DMS79 treated with DMSO at 0.1 percent for 48 hours (cell line): Measurements from ENCODE around the gene RBBP7.
A peak's percentile ranks its signal among the peaks of the same experiment; 100 is the strongest.

Source experiments
- DNase-seq: peaks from one replicate; lab custom pipeline; 2025; lab: John Stamatoyannopoulos, UW

RBBP7 gene

DNA sequence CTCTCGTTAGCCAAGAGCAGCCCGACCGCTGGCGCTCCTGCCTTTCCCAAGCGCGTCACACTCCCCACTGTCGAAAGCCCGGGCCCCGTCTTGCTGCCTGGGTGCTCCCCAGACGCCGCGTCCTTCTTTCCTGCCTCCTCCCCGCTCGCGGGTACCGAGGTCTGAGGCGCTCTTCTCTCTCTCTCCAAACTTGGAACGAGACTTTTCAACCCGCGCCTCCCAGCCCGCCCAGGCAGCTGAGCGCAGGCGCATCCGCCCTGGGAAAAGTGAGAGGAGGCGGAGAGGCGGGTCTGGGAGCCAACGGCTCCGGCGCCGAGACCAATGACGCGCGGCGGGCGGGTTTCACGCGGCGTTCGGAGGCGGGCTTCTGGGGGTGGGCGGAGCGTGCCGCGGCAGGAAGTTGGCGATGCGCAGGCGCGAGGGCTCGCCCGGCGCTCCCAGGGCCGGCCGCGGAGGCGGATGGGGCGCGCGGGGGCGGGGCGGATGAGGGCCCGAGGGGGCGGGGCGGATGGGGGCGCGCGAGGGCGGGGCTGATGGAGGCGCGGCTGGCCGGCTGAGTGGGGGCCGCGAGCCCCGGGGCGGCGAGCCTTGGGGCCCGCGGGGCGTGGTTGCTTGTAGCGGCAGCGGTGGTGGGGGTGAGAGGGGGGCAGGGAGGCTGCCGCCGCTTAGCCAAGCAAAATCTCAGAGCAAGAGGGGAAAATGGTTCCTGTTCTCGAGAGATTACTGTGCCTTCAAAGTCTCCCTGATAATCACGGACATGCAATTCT, at the start of gene RBBP7:
Gene RBBP7 (minus strand): TSS at position 268 of the 767 bp plus-strand sequence. CDS start 309 bp downstream, outside the sequence.
- peak; percentile 44 for DNase-seq

DNA sequence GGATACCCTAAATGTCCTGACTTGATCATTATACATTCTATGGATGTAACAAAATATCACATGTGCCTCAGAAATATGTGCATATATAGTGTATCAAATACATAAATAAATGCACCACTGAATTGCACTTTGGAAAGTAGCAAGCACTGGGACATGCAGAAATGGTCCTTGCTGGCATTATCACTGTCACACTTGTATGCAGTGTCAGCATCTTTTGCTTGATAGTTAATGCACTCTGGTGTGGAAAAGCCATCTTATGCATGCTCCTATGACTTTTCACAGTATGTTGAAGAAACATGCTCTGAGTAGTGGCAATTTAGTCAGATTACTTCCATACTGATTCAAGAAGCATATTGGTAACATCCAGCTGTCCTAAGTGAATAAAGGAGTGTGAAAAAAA, 48.8 kb upstream of the RBBP7 start:
- no peak for DNase-seq

DNA sequence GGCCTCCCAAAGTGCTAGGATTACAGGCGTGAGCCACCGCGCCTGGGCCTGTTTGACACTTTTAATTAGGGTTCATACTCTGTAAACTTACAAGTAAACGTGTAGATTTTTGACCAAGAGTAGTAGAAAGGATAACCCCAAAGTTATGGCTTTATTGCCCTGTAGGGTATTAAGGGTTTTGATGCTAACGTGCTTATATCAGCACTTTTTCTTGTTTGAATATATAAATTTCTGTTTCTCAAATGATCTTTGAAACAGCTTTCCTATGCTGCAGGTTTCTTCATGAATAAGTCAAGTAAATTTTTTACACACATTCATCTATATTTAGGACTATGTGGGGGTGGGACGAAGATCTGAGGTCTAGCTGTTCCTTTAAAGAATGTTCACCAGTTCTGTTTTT, 47.0 kb upstream of the RBBP7 start:
- no peak for DNase-seq

DNA sequence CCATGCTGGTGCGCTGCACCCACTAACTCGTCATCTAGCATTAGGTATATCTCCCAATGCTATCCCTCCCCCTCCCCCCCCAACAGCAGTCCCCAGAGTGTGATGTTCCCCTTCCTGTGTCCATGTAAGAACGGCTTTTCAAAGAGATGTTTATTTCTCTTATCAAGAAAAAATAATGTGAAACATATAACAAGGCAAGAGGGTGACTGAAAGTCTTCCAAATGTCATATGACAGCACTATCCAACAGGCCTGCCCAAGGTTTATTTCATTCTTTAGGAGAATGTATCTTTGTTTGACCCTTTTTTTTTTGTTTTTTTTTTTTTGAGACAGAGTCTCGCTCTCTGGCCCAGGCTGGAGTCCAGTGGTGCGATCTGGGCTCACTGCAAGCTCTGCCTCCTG, 46.4 kb upstream of the RBBP7 start:
- no peak for DNase-seq

DNA sequence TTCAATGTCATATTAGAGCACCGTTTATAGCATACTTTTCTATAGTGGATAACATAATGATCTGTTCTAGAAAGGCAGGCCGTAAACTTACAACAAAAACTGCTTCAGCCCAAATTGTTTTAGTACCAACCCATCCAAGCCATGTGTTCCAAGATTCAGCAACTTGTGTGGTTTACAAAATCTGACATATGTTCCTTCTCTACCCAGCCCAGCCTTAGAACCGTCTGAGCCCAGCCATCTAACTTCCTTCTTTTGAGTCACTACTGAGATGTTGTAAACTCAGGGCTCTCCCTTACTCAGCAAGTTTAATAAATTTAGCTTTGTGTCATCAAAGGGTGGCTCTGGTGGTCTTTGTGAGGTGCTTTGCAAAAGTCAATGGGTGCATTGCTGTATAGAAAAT, 43.9 kb upstream of the RBBP7 start:
- no peak for DNase-seq

DNA sequence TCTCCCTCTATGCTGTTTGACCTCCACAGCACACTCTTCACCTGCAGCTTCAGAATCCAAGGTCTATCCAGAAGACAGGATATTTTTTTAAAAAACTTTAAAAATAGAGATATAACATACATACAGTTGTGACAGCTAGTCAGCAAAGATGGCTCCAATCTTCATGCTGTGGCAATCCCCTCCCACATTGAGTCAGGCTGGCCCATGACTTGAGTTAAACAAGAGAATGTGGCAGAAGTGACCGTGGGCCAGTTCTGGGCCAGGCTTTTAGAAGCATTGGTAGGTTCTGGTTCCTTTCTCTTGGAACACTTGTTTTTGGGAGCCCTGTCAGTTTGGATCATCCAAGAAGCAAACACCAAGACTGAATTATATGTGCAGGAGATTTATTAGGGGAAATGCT, 40.2 kb upstream of the RBBP7 start:
- no peak for DNase-seq

DNA sequence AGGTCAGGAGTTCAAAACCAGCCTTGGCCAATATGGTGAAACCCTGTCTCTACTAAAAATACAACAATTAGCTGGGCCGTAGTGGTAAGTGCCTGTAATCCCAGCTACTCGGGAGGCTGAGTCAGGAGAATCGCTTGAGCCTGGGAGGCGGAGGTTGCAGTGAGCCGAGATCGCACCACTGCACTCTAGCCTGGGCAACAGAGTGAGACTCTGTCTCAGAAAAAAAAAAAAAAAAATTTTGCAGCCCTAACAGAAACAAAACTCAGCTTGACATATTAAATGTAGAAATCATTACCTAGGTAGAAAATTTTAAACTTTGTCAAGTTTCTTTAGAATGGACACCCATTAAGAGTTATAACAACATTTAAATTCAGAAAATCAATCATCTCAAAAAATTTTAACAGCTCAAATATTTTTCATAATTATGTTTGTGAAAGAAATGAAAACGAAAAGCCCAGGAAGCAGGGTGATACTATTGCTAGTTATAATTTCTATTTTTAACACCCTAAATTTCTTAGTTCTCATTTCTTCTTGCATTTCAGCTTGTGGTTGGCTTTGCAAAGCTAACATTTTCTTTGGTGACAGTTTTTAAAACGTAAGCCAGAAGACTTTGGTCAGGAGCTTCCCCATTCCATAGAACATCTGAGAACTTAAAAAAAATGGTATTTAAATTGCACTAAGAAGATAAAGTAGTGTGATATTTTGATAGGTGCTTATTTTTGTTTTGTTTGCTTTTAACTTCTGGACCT, 33.3 kb upstream of the RBBP7 start:
- DNase-seq, result no peak

DNA sequence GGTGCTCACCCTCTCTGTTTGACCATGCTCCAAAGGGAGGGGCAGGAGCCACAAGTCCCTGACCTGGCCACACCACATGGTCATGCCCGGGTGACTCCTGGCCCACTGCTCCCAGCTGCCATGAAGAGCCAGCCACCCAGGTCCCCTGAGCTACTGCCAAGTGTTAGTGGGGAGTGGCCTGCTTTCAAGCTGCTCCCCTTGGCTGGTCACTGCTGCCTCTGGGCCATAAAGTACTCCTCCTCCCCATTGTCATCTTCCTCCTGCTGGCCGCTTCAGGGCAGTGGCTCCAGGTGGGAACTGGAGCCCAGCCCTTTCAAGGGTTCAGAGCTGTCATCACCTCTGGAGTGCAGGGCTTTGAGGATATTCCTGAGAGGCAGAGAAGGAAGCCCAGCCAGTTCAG, 27.3 kb upstream of the RBBP7 start:
- DNase-seq, result no peak

DNA sequence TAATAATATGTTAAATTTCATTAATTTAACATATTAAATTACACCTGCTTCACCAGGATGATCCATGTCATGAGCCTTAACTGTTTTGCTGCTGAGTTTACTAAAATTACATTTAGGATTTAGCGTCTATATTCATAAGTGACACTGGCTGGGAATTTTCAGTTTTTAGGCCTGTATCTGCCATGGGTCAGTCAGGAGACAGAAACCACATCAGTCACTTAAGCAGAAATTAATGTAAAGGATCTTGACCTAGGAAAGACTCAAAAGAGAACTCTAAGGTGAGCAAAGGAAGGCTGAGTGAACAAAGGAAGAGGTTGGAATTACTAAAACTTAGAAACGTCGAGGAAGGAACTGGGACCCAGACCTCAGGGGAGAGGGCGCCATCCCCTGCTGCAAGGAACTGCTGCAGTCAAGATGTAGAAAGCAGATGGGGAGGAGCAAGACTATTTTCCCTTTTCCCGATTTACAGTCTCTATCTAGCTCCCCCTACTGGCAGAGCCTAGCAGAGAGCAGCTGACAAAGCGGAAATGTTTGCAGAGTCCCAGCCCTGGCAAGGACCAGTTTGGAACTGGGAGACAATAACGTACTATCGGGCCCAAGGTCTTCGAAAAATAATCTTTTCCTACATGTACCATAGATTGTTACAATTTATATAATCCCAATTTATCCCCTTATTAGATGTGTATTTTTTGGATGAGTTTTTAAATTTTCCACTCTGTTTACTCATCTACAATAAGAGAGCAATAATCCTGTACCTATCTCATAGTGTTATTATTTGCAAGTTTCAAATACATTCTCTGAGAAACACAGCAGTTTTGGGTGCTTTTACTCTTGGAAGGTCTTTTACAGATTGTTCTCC, 22.6 kb upstream of the RBBP7 start:
- no peak for DNase-seq

DNA sequence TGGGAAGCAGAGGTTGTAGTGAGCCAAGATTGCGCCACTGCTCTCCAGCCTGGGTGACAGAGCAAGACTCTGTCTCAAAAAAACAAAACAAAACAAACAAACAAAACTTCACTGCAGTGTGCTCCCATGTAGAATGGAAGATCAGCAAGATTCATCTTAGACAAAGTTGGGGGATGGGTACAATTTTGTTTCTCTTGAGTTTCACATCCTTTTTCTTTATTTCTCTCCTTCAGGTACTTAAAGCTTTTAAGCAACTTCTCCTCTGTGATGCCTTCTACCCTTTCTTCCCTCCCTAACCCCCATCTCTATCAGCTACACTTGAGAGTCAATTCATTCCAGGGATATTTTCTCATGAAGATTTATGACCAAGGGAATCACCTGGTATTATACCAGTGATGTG, 15.5 kb upstream of the RBBP7 start:
- no peak for DNase-seq

DNA sequence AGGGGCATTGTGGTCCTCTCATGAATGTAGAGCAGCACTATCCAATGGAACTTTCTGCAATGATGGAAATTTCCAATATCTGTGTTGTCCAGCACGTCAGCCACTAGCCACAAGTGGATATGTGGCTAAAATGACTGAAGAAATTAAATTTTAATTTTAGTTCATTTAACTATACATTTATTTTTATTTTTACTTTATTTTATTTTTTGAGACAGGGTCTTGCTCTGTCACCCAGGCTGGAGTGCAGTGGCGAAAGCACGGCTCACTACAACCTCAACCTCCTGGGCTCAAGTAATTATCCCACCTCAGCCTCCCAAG, 13.3 kb upstream of the RBBP7 start:
- DNase-seq, result no peak

DNA sequence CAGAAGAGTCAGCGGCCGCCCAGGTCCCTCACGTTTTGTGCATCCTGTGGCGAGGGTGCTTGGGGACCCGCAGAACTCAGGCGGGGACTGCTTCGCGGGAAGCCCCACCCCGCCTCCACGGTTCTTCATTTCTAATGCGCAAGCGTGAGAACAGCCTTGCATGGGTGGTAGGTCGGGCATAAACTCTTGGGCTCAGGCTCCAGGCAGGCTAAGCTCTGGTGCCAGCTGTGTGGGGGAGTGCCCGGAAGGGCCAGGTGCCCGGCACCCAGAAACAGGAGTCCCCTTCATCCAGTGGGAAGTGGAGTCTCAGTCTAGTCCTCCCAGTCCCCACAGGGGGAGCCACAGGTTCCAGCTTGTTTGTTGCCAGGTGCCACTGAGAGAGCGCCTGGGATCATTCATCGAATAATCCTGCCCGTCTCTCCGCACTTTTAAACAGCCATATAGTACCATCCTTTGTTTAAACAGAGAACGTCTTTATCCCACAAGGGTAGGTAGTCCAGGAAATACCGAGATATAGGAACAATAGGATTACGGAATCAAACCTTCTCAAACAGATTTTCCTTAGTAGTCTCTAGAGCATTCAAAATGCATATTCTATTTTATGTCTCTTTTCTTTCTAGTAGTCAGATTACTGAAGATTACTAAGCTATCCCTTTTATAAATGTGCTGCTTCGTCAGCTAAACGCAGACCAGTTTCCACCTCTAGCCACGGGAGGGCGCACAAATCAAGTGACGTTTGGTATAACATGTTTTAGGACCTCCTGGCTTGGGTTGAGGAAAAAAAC, 12.7 kb upstream of the RBBP7 start:
- DNase-seq, result peak; percentile 35

DNA sequence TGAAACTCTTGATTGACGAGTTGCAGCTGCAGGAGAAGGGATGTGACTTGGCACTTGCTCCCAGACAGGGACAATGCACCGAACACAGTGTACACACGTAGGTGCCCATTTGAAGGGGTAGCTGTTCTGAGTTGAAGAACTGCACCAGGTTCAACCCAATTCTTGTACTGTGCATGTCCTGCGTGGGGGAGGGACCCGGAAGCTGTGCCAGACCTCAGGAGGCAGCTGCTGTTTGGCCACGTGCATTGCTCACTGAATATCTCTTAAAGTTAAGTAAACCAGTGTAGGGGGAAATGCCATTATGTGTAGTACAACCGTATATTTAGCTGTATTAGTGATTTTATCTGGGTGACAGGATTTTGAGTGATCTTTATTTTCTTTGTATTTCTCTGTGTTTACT, 12.0 kb upstream of the RBBP7 start:
- no peak for DNase-seq

DNA sequence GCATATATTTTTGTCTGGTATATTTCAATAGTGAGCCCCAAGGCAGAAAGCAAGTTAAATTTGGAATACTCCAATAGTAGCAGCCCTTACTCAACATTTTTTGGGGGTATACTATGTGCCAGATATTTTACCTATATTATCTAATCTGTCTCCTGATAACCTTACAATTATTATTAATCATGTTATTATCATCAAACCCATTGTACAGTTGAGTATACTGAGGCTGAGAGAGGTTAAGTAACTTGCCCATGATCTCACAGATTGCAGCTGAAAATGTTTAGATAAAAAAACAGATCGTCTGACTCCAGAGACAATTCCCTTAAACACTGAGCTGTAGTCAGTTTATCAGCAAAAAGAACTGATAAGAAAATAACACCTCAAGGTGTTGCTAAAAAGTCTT, 6.5 kb upstream of the RBBP7 start:
- no peak for DNase-seq

DNA sequence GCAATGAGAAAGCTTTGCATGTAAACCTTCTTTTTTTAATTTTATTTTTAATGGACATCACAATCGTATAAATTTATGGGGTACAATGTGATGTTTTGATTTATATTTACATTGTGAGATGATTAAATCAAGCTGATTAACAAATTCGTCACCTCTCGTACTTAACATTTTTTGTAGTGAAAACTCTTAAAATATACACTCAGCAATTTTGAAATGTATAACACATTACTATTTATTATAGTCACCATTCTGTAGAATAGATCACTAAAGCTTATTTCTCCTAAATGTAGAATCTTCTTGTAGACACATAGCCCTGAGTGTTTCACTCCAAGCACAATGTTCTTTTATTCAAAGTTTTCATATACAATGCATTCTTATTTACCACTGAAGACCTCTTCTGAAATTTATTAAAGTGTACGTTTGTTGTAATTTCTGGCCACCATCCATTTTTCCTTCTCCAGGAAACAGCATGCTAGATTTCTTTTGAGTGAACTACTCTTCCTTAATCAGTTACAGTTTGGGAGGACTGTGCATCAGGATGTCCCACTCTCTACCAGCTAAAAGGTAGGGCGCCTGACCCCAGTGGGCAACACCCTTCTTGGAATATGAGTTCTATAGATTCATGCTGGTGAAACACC, 4.4 kb upstream of the RBBP7 start:
- no peak for DNase-seq

DNA sequence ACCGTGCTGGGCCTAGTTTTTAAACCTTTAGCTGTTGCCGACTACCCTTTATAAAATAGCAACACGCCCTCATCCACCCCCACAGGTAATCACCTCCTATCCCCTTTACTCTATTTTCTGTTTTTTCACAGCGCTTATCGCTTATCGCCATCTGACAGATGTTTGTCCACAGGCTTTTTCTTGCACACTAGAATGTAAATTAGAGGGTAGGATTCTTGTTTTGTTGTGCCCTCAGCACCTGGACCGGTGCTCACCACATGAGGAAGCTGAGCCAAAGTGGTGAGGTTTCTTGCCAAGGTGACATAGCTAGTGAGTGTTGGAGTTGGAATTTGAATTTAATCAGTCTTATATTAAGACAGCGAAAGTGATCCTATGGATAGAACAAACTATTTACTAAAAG, 2.9 kb upstream of the RBBP7 start:
- DNase-seq, result no peak

DNA sequence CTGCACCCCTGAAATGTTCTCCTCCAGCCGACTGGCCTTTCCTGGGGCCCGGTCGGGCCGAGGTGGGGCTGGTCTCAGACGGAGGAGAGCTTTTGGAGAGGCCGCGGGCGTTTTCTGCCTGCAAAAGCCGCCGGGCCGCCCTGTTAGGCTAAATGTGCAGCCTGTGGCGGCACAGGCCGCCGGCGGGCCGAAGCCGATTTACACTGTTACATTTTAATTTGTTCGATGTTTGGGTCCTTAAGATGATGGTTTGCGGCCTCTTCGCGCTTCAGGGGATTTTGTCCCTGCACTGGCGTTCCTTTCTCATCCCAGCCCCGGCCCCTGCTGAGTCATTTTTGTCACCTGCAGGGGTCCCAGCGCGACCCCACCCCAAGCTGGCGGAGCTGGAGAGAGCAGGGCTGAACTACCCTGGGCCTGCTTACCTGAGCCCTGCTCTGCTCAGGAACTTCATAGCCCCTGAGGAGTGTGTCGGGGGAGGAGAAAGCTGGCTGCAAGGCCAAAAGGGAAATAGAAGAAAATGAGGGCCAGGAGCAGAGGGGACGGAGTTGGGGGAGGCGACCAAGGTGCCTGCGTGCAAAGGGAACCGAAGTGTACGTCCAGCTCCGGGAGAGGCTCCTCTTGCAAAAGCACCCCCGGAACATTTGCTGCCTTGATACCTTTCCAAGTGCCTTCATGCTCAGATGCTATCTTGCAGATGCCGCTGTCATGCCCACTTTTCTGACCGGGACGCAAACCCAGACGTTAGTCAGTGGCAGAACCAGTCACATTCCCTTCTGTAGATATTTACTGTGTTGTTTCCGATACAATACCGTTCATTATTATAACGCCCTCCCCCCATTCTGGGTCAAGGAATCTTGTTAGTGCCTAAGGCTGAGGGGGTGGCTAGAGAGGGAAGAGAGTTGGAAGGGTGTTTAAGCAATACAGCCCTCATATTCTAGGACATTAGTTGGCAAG, 977 bp upstream of the RBBP7 start:
- DNase-seq, result peak; percentile 12

DNA sequence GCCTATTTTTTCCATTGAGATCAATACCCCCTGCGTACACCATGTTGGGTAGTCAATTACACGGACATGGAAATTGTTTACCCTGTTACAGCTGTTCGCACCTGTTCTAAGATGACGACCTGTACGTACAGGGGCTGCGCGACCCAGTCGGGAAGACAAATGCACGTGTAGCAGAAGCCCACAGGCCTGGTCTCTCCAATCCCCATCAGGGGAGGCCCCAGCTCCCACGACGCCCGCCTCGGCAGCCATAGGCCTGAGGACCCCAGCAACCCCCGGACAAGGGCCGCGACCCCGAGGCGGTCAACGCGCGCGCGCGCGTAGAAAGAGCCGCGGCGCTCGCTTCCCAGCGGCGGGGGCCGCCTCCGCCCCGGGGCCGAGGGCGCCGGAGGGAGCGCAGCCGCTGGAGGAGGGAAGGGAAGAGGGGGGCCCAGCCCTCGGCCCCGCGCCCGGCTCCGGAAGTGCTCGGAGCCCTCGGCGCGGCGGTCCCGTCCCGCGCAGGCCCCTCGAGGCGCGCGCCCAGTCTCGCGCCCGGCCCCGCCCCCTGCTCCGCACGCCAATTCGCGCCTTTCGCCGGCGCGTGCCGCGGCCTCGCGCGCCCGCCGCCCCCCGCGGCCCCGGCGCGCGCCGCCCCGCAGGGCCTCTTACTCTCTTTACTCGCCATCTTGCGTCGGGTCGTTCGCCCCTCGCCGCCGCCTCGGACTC, 618 bp downstream of the RBBP7 start:
- peak; percentile 5 for DNase-seq

DNA sequence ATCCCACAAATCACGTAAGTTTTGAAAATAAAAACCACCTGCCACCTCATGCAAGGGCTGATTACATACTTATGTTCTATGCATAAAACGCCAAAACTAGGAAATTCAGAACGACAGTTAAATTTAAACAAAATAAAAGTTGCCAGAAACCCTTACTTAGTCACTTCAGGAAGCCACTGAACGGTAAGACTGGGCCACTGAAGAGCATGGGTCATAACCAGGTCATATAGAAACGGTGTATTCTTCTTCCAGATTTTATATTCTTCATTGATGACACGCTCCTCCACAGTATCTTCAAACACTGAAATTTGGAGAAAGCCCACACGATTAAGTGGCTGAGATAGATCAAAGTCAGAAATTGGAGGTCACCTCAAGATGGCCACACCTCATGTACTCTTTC, 1.2 kb downstream of the RBBP7 start:
- no peak for DNase-seq

DNA sequence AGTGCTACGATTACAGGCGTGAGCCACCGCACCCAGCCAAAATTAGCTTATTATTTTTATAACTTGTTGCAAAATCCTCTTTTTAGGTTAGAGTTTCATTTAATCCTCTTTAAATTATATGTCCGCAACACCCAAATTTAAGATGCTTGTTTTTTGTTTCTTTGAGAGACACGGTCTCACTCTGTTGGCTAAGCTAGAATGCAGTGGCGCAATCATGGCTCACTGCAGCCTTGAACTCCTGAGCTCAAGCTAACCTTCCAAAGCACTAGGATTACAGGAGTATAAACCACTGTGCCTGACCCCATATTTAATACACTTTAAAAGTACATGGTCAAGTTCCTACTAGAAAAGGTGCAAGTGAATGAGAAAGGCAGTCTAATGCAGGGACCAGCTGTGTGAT, 2.2 kb downstream of the RBBP7 start:
- no peak for DNase-seq
